ENCODE data around the gene UBE2R2. TPM values are rescaled to one million over a fixed set of nuclear protein-coding genes. Genes with fewer than 3 reads are reported as not detected.
"Not testable (repeated sequence)": the region's sequence is repeated elsewhere in the genome, so short reads cannot be mapped to it uniquely, and the experiment has no call there.

The UBE2R2 gene
- total and polyA plus RNA-seq, 2 donors: 24.2 to 27.3 TPM

- Histone ChIP-seq H3K4me1 (ENCODE audit: insufficient read depth) (no peaks in the 10 kb centered on the region), H3K36me3 (ENCODE audit: insufficient read depth) (no peaks in the 10 kb centered on the region), H3K27ac (ENCODE audit: low read depth) (no peak overlapping the region), H3K4me3 (ENCODE audit: low read depth, low read length) (no peak overlapping the region)
- WGBS: 31% methylated on average over 2 of the region's 2 CpGs
- no peak for DNase-seq (ENCODE audit: extremely low spot score)
These were observed 25.8 kb upstream of the UBE2R2 start for GRCh38 chr9:33791117-33791516.

- not testable (repeated sequence) for H3K4me3 ChIP-seq (ENCODE audit: low read depth, low read length); DNase-seq (ENCODE audit: extremely low spot score); H3K4me1 ChIP-seq (ENCODE audit: insufficient read depth); H3K27ac ChIP-seq (ENCODE audit: low read depth); H3K36me3 ChIP-seq (ENCODE audit: insufficient read depth)
- WGBS: 83% methylated on average over 1 of the region's 1 CpG
These were observed 23.5 kb upstream of the UBE2R2 start for GRCh38 chr9:33793496-33793895.

- DNase-seq (ENCODE audit: extremely low spot score): no peak
- Histone ChIP-seq H3K27ac (ENCODE audit: low read depth) (no peak overlapping the region), H3K36me3 (ENCODE audit: insufficient read depth) (no peaks in the 10 kb centered on the region), H3K4me3 (ENCODE audit: low read depth, low read length) (no peak overlapping the region), H3K4me1 (ENCODE audit: insufficient read depth) (no peaks in the 10 kb centered on the region)
- WGBS: 71% methylated on average over 2 of the region's 2 CpGs
These were observed 22.4 kb upstream of the UBE2R2 start for GRCh38 chr9:33794560-33794959.

DNA sequence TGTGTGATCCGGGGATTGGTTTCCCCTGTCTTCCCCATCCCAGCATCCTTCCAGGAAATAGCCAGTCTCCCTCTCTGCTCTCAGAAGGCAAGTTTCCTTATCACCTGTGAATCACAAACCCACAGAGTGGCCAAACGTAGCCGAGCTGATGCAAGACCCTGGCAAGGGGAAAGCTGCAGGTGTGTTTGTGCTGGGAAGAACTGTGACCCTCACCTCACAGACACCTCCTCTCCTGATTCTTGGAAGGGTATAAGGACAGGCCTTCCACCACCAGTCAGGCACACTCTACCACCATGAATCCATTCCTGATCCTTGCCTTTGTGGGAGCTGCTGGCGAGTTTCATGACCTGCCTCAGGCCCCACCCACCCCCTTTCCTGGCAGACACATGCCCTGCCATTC is 21.7 kb upstream of the UBE2R2 start, which contains the start of gene PRSS3:
Gene PRSS3 (plus strand): TSS at position 281 of the 400 bp plus-strand sequence. CDS start 13 bp downstream, at position 294.
- Histone ChIP-seq H3K4me1 (ENCODE audit: insufficient read depth) (no peaks in the 10 kb centered on the region), H3K27ac (ENCODE audit: low read depth) (no peak within 1 kb of the TSS), H3K36me3 (ENCODE audit: insufficient read depth) (no peaks in the 10 kb centered on the region), H3K4me3 (ENCODE audit: low read depth, low read length) (no peak within 1 kb of the TSS)
- 72% methylated on average over 4 of the region's 4 CpGs for WGBS
- no peak for DNase-seq (ENCODE audit: extremely low spot score)

- H3K27ac ChIP-seq (ENCODE audit: low read depth): no peak overlapping the region
- no peaks in the 10 kb centered on the region for H3K36me3 ChIP-seq (ENCODE audit: insufficient read depth)
- H3K4me1 ChIP-seq (ENCODE audit: insufficient read depth): no peaks in the 10 kb centered on the region
- DNase-seq (ENCODE audit: extremely low spot score): no peak
- 70% methylated on average over 4 of the region's 4 CpGs for WGBS
- H3K4me3 ChIP-seq (ENCODE audit: low read depth, low read length): no peak overlapping the region
These were observed 21.1 kb upstream of the UBE2R2 start for GRCh38 chr9:33795819-33796218.

DNA sequence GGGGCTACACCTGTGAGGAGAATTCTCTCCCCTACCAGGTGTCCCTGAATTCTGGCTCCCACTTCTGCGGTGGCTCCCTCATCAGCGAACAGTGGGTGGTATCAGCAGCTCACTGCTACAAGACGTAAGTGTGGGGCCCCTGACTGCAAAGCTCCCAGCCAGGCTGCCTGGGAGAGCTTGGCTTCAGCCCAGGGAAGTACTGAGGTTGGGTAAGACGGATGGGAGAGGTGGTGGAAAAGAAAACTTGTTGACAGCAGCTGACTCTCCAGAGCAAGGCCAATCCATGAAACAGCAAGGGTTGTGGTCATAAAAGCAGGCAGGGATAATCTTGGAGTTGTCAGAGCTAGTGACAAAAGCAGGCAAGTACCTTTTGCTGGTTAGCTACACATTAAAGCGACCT is 20.3 kb upstream of the UBE2R2 start:
- H3K4me1 ChIP-seq (ENCODE audit: insufficient read depth); H3K27ac ChIP-seq (ENCODE audit: low read depth); DNase-seq (ENCODE audit: extremely low spot score); H3K4me3 ChIP-seq (ENCODE audit: low read depth, low read length); H3K36me3 ChIP-seq (ENCODE audit: insufficient read depth): not testable (repeated sequence)
- 62% methylated on average over 5 of the region's 5 CpGs for WGBS

DNA sequence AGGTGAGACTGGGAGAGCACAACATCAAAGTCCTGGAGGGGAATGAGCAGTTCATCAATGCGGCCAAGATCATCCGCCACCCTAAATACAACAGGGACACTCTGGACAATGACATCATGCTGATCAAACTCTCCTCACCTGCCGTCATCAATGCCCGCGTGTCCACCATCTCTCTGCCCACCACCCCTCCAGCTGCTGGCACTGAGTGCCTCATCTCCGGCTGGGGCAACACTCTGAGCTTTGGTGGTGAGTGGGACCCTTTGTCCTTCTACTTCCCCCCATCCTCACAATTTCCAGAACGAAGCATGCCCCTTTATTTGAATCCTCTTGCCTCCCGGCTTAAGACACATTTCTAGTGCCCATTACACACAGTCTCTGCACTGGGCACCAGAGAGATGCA is 19.1 kb upstream of the UBE2R2 start:
- no peaks in the 10 kb centered on the region for H3K36me3 ChIP-seq (ENCODE audit: insufficient read depth)
- H3K27ac ChIP-seq (ENCODE audit: low read depth): no peak overlapping the region
- no peak overlapping the region for H3K4me3 ChIP-seq (ENCODE audit: low read depth, low read length)
- DNase-seq (ENCODE audit: extremely low spot score): no peak
- 77% methylated on average over 8 of the region's 8 CpGs for WGBS
- H3K4me1 ChIP-seq (ENCODE audit: insufficient read depth): no peaks in the 10 kb centered on the region

- 82% methylated on average over 10 of the region's 10 CpGs for WGBS
- Histone ChIP-seq H3K36me3 (ENCODE audit: insufficient read depth) (no peaks in the 10 kb centered on the region), H3K4me1 (ENCODE audit: insufficient read depth) (no peaks in the 10 kb centered on the region), H3K27ac (ENCODE audit: low read depth) (no peak overlapping the region), H3K4me3 (ENCODE audit: low read depth, low read length) (no peak overlapping the region)
- DNase-seq (ENCODE audit: extremely low spot score): no peak
These were observed 18.4 kb upstream of the UBE2R2 start for GRCh38 chr9:33798545-33798944.

DNA sequence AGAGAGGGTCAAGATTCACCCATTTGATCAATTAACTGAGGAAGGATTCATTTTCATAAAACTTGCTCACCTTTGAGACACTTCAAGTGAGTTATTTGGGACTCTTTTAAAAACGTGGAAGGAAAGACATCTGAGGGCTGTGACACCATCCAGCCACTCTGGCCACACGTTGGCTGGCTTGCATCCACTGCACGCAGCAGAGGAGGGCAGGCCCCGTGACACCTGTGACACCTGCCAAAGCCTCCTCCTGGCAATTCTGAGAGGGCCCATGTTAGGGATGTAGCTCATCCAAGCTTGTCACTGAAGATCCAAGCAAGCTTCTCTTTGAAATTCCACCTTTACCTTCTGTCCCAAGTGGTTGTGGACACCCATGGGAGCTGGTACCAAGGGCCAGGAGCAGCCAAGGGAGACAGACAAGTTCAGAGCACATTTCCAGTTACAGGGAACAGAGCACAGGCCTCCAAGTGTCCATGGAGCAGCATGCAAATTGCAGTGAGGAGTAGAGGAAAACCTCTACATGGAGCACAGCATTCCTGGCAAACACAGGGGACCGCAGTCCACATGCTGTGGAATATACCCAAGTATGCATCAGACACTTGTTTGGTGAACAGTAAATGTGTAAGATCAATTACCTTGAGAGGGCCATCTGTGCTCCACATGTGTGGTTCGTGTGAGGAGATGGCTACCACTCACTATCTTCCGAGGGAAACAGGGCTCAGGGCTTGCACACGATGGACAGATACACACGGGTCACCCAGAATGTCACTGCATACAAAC is 16.8 kb upstream of the UBE2R2 start:
- H3K27ac ChIP-seq (ENCODE audit: low read depth): no peak overlapping the region
- 62% methylated on average over 9 of the region's 9 CpGs for WGBS
- H3K36me3 ChIP-seq (ENCODE audit: insufficient read depth): no peaks in the 10 kb centered on the region
- no peaks in the 10 kb centered on the region for H3K4me1 ChIP-seq (ENCODE audit: insufficient read depth)
- DNase-seq (ENCODE audit: extremely low spot score): no peak
- H3K4me3 ChIP-seq (ENCODE audit: low read depth, low read length): no peak overlapping the region

DNA sequence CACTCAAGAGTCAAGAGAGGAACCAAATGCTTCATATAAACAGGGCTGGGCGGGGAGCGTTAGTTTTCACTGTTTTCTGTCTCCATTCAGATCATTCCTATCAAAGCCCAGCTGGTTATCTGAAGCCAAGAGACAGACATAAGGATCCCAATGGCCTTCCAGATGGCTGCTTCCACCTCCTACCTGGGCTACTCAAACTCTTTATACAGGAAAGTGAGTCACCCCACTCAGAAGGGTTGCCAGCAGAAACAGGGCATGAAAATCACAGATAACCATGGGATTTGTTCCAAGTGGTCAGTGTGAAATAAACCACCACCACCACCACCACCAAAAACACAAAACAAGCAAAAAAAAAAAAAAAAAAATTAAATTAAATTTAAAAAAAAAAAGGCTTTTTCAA is 16.1 kb upstream of the UBE2R2 start:
- WGBS: 59% methylated on average over 2 of the region's 2 CpGs
- H3K4me1 ChIP-seq (ENCODE audit: insufficient read depth): no peaks in the 10 kb centered on the region
- no peak for DNase-seq (ENCODE audit: extremely low spot score)

DNA sequence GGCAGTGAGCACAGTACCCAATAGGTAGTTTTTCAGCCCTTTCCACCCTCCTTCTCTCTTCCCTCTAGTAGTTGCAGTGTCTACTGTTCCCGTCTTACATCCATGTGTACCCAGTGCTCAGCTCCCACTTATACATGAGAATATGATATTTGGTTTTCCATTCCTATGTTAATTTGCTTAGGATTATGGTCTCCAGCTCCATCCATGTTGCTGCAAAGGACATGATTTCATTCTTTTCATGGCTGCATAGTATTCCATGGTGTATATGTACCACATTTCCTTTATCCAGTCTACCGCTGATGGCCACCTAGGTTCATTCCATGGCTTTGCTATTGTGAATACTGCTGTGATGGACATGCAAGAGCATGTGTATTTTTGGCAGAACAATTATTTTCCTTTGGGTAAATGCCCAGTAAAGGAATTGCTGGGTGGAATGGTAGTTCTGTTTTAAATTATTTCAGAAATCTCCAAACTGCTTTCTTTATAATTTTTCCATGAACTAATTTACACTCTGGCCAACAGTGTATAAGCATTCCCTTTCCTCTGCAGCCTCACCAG is 14.9 kb upstream of the UBE2R2 start:
- not testable (repeated sequence) for H3K36me3 ChIP-seq (ENCODE audit: insufficient read depth); H3K4me1 ChIP-seq (ENCODE audit: insufficient read depth); H3K4me3 ChIP-seq (ENCODE audit: low read depth, low read length); DNase-seq (ENCODE audit: extremely low spot score); H3K27ac ChIP-seq (ENCODE audit: low read depth)
- 97% methylated on average over 2 of the region's 2 CpGs for WGBS

More for the DNA sequence above, 16.1 kb upstream of the UBE2R2 start:
- H3K27ac ChIP-seq (ENCODE audit: low read depth): no peak overlapping the region
- no peak overlapping the region for H3K4me3 ChIP-seq (ENCODE audit: low read depth, low read length)
- H3K36me3 ChIP-seq (ENCODE audit: insufficient read depth): no peaks in the 10 kb centered on the region

GRCh38 chr9:33804196-33804595 is 12.8 kb upstream of the UBE2R2 start:
- DNase-seq (ENCODE audit: extremely low spot score); H3K4me3 ChIP-seq (ENCODE audit: low read depth, low read length); H3K4me1 ChIP-seq (ENCODE audit: insufficient read depth); H3K36me3 ChIP-seq (ENCODE audit: insufficient read depth); H3K27ac ChIP-seq (ENCODE audit: low read depth): not testable (repeated sequence)
- 88% methylated on average over 3 of the region's 3 CpGs for WGBS

GRCh38 chr9:33807156-33807555 is 9.8 kb upstream of the UBE2R2 start:
- 58% methylated on average over 2 of the region's 2 CpGs for WGBS
- not testable (repeated sequence) for H3K27ac ChIP-seq (ENCODE audit: low read depth); H3K4me1 ChIP-seq (ENCODE audit: insufficient read depth); DNase-seq (ENCODE audit: extremely low spot score); H3K36me3 ChIP-seq (ENCODE audit: insufficient read depth); H3K4me3 ChIP-seq (ENCODE audit: low read depth, low read length)

GRCh38 chr9:33808979-33809322 is 8.0 kb upstream of the UBE2R2 start:
- not testable (repeated sequence) for DNase-seq (ENCODE audit: extremely low spot score)
- WGBS: 56% methylated on average over 1 of the region's 1 CpG

More at GRCh38 chr9:33808979-33809322, 8.0 kb upstream of the UBE2R2 start:
- not testable (repeated sequence) for H3K27ac ChIP-seq (ENCODE audit: low read depth); H3K4me1 ChIP-seq (ENCODE audit: insufficient read depth); H3K36me3 ChIP-seq (ENCODE audit: insufficient read depth); H3K4me3 ChIP-seq (ENCODE audit: low read depth, low read length)
